LNCAP (cell line): ENCODE results near the gene MBD3L2B.

ENCODE experiments used
- CTCF ChIP-seq: fragments of 450-650 bp; IDR thresholded peaks from 2 replicates; pipeline ENCODE4 v1.5.1; 2017; ENCODE audit warnings: mild to moderate bottlenecking

The MBD3L2B gene

DNA sequence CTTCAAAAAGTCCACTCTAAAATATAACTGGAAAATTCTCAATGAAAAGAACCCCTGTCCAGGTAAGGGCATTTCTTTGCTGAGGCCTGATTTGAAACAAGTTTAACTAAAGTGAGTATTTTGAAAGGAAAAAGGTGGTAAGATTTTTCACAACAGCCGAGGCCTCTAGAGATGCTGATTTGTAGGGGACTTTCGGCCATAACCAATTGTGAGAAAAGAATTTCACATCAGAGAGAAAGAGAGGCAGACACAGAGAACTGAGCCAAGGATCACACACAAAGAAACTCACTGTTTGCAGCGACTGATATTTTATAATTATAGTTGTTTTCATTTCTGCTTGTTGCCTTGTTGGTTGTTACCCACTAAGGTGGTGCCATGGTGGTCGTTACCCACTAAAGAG is 24.4 kb downstream of the MBD3L2B start:
- TF ChIP-seq CTCF = no peak

- no peak for TF ChIP-seq CTCF
These were observed 26.2 kb downstream of the MBD3L2B start for GRCh38 chr19:6995054-6995453.

GRCh38 chr19:6988257-6988656 is 33.0 kb downstream of the MBD3L2B start:
- TF ChIP-seq CTCF = no peak

- no peak for TF ChIP-seq CTCF
These were observed 33.4 kb downstream of the MBD3L2B start for GRCh38 chr19:6987850-6988249.

- TF ChIP-seq CTCF = no peak
These were observed 37.8 kb downstream of the MBD3L2B start for GRCh38 chr19:6983448-6983847.

GRCh38 chr19:6979399-6979798 is 41.8 kb downstream of the MBD3L2B start:
- no peak for TF ChIP-seq CTCF

- no peak for TF ChIP-seq CTCF
These were observed 45.0 kb downstream of the MBD3L2B start for GRCh38 chr19:6976197-6976596.

GRCh38 chr19:6971366-6971765 is 49.9 kb downstream of the MBD3L2B start:
- TF ChIP-seq CTCF = no peak
